Motor neuron (in vitro differentiated cells): Measurements from ENCODE around the gene LRRC10B. TPM values are rescaled to one million over a fixed set of nuclear protein-coding genes. Genes with fewer than 3 reads are reported as not detected.
A peak's percentile ranks its signal among the peaks of the same experiment; 100 is the strongest.

Experiments used
- ATAC-seq, 8 experiments: fragments of 200-7000 bp; cut with Tn5 transposase; replicated peaks in 6 of 8; 2 replicates each; pipeline ENCODE4 v1.8.0; 2021; ENCODE audit warnings: mild to moderate bottlenecking in 8 of 8, moderate library complexity in 8 of 8
- H3K27ac ChIP-seq, 2 donors: fragments of 250-450 bp; sonication (Bioruptor Pico); 2 replicates each; pipeline ENCODE4 v1.9.0; 2021; ENCODE audit warnings: antibody characterized with exemption in 2 of 2, mild to moderate bottlenecking in 2 of 2, moderate library complexity in 1 of 2
- H3K4me1 ChIP-seq, 2 donors: fragments of 250-450 bp; sonication (Bioruptor Pico); replicated peaks in 1 of 2; 2 replicates each; pipeline ENCODE4 v1.6.1; 2021; ENCODE audit warnings: antibody characterized with exemption in 2 of 2, mild to moderate bottlenecking in 2 of 2, moderate library complexity in 1 of 2
- H3K4me3 ChIP-seq, 5 donors: fragments of 250-450 bp; sonication (Bioruptor Pico); 2 replicates each; pipeline ENCODE4 v1.9.0; 2021; ENCODE audit warnings: antibody characterized with exemption in 5 of 5, mild to moderate bottlenecking in 5 of 5, moderate library complexity in 4 of 5
- WGBS, 10 experiments: fragments of 450-650 bp; shearing (Covaris generic); methylation state at CpG; one replicate each; pipeline ENCODE4 v1.0.0; 2022; 5-methylcytosine and 5-hydroxymethylcytosine counted together
- in situ Hi-C, 9 experiments: fragments of 400-800 bp; cut with MboI; loops; one replicate each; pipeline ENCODE4 v1.15.0; 2021; ENCODE audit warnings: low sequenced_read_pairs in 9 of 9, low pct_unique_long_range_greater_than_20kb in 2 of 9; ENCODE audit not compliant: unreplicated experiment in 9 of 9
- total RNA-seq, 8 experiments: library from RNA; unstranded; fragments of 300-600 nt; gene quantifications; 2 replicates each; pipeline versions ENCODE4 v1.2.3 to v1.2.4, GENCODE V29; 2022

Gene LRRC10B
- total RNA-seq, 8 experiments from 2014 or later = 0.10 to 10.4 (median 3.4) TPM; not detected in 1

DNA sequence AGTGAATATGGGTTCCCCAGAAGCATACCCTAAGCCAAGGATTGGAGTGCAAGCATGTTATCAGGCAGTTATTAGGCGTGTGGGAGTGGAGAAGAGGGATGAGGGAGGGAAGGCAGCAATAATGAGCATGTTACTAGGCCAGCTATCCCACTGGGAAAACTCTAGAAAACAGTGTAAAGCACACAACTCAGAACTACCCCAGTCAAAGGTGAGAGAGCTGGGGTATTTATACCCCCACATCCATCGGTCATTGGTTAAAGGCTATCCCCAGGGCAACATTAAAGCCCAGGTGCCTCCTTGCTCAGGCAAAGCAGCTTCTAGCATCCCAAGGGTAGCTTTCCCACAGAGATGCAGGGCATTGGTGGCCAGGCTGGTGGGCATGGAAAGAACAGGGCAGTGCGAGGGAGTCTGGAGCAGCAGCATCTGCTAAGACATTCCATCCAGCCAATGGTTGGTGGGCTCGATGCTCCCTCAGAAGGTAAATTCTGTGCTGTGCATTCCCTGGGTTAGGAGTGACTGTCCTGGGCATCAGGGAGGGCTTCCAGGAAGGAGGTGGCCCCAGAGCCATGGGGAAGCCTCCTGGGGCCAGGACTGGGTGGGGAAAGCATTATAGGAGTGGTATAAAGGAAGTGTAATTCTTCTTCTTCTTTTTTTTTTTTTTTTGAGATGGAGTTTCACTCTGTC, 21.1 kb upstream of the LRRC10B start:
- H3K4me1 ChIP-seq = peaks cover 32 to 34% of the 10 kb centered on the region in 2 donors
- 80 to 100% (median 91%) methylated on average over 2 to 4 of the region's 4 CpGs; no CpG with 5 or more reads in 6 of the 10 experiments for WGBS, 10 experiments
- H3K27ac ChIP-seq = no peak overlapping the region
- H3K4me3 ChIP-seq = no peak overlapping the region
- in situ Hi-C loops = loop anchor here in 2 of 9 experiments (25.0 kb wide), 1 partner anchor 150 kb away; no protein-coding TSS in a partner anchor
- no peak for ATAC-seq

GRCh38 chr11:61488651-61489291, 19.8 kb upstream of the LRRC10B start:
- peak overlapping the region; percentile 14 to 67 for H3K27ac ChIP-seq
- peaks cover 29 to 30% of the 10 kb centered on the region in 2 donors for H3K4me1 ChIP-seq
- ATAC-seq = peak; percentile 65 to 91 (median 86)
- in situ Hi-C loops = loop anchor here in 2 of 9 experiments (25.0 kb wide), 1 partner anchor 149 kb away; no protein-coding TSS in a partner anchor
- no peak overlapping the region for H3K4me3 ChIP-seq
- whole genome bisulfite sequencing, 10 experiments = 0 to 47% (median 17%) methylated on average over 1 to 15 of the region's 19 CpGs; no CpG with 5 or more reads in 1 of the 10 experiments

DNA sequence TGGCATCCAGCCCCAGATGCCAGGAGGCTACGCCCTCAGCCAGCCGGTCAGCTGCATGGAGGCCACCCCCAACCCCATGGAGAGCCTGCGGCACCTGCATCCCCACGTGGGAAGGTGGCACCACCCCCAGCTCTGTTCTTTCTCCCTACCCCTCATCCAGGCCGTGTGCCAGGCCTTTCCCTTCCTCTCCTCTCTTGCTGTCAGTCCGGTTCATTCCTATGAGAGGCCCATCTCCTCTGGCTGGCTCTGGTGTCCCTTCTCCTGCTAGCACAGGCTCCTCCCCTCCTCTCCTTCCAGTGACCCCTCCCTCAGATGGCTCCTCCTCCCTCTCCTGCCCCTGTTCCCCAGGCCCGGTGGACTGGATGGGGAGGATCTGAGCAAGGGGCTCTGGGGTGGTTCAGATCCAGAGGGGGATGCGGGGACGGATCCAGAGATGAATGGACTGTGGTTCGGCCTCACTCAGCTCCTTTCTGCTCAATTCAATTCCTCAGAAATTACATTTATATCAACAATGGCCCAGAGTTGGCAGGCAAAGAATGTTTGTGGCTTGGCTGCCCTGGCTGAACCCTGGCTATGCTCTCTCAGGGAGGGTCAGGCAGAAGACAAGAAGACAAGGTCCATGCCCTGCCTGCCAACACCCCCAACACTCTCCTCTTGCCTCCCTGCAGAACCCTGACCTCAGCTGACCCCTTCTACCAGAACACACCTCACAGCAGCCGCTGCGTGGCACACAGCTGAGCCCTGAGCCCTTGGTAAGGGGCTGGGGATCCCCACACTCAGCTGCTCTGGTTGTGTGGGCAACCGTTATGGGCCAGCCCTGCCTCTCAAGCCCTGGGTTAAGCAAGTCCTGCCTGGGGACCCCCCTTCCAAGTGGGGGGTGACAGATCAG, 18.5 kb upstream of the LRRC10B start:
- peaks cover 32 to 41% of the 10 kb centered on the region in 2 donors for H3K4me1 ChIP-seq
- H3K27ac ChIP-seq = peak overlapping the region in 1 of 2 donors; percentile 67
- in situ Hi-C loops = loop anchor here in 2 of 9 experiments (25.0 kb wide), 1 partner anchor 147 kb away; no protein-coding TSS in a partner anchor
- peak; percentile 9 to 76 (median 49) for ATAC-seq
- WGBS, 10 experiments = 8 to 80% (median 20%) methylated on average over 1 to 2 of the region's 13 CpGs; no CpG with 5 or more reads in 7 of the 10 experiments
- no peak overlapping the region for H3K4me3 ChIP-seq

- in situ Hi-C loops = loop anchor here in 2 of 9 experiments (25.0 kb wide), 1 partner anchor 145 kb away; no protein-coding TSS in a partner anchor
- Histone ChIP-seq H3K4me1 (peaks cover 44 to 54% of the 10 kb centered on the region in 2 donors), H3K4me3 (no peak overlapping the region), H3K27ac (no peak overlapping the region)
- no peak for ATAC-seq
- WGBS, 10 experiments = 60 to 100% (median 90%) methylated on average over 1 to 5 of the region's 12 CpGs; no CpG with 5 or more reads in 5 of the 10 experiments
These were observed 16.7 kb upstream of the LRRC10B start for GRCh38 chr11:61491736-61492395.

DNA sequence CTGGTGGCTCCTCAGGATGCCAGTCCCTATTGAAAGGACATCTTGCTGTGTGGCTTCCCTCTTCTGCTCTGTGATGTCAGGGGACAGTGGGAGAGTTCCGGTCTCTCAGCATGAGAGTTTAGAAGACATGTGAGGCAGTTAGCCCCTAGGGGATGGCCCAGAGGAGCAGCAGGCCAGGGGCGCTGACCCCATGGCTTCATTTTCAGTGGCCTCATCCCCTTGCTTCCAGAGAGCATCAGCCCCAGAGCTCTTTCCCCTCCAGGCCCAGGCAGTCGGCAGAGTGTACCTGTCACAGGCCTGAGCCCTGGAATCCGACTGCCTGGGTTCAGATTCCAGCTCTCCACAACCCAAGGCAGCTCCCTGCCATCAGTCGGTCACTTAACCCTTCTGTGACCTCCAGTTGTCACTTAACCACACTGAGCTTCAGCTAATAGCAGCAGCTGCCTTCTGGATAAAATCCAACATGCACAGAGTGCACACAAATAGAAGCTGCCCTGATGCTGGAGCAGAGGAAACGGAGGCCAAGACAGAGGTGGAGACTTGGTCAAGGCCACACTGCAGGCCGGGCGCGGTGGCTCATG, 14.1 kb upstream of the LRRC10B start:
- in situ Hi-C loops = loop anchor here in 2 of 9 experiments (25.0 kb wide), 1 partner anchor 143 kb away; no protein-coding TSS in a partner anchor
- no peak for ATAC-seq
- 0 to 80% (median 72%) methylated on average over 1 to 6 of the region's 9 CpGs; no CpG with 5 or more reads in 3 of the 10 experiments for WGBS, 10 experiments
- peaks cover 38 to 51% of the 10 kb centered on the region in 2 donors for H3K4me1 ChIP-seq
- no peak overlapping the region for H3K4me3 ChIP-seq
- H3K27ac ChIP-seq = peak overlapping the region; percentile 24 to 64

DNA sequence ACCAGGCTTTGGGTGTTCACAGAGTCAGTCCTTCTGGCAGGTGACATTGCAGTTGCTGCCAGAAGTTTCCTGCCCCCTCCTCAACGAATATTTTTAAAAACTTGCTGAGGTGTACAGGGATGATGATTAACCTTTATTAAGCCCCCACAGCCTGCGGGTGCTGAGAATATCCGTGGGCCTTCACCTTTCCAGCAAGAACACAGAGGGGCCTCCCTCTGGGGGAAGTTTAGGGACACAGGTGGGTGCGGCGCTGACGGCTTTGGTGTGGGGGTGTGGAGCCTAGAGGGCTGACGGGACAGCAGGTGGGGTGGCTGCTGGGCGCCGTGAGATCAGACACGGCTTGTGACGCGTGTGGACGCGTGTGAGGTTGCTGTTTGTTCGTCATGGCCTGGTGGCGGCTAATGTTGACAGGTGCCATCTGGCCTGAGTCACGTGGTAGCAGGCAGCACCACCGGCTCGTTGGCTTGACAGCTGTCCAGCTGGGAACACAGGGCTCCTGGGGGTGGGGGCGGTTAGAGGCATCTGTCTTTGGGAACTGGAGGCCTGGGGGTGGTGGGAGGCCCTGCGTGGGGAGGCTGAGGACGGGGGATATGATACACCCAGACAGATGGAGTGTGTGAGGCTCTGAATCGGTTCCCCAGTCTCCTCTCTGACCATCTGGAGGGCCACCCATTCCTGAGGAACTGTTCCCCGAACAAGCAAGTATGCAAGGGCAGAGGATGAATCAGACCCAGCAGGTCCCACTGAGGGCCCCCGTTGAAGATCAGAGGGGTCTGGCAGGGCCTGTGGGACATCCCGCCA, 12.5 kb upstream of the LRRC10B start:
- WGBS, 10 experiments = 20 to 82% (median 40%) methylated on average over 1 to 11 of the region's 26 CpGs; no CpG with 5 or more reads in 3 of the 10 experiments
- peaks cover 36 to 40% of the 10 kb centered on the region in 2 donors for H3K4me1 ChIP-seq
- peak in 5 of 8 experiments; percentile 27 to 76 (median 57) for ATAC-seq
- H3K4me3 ChIP-seq = no peak overlapping the region
- peak overlapping the region; percentile 27 to 73 for H3K27ac ChIP-seq
- in situ Hi-C loops = loop anchor here in 2 of 9 experiments (25.0 kb wide), 1 partner anchor 141 kb away; no protein-coding TSS in a partner anchor

- in situ Hi-C loops = loop anchor here in 2 of 9 experiments (25.0 kb wide), 1 partner anchor 140 kb away; no protein-coding TSS in a partner anchor
- ATAC-seq = no peak
- Histone ChIP-seq H3K27ac (peak overlapping the region; percentile 27 to 73), H3K4me3 (no peak overlapping the region), H3K4me1 (peaks cover 36 to 40% of the 10 kb centered on the region in 2 donors)
- whole genome bisulfite sequencing, 10 experiments = 70 to 100% (median 94%) methylated on average over 1 to 10 of the region's 15 CpGs; no CpG with 5 or more reads in 2 of the 10 experiments
These were observed 11.7 kb upstream of the LRRC10B start for GRCh38 chr11:61496602-61497400.

DNA sequence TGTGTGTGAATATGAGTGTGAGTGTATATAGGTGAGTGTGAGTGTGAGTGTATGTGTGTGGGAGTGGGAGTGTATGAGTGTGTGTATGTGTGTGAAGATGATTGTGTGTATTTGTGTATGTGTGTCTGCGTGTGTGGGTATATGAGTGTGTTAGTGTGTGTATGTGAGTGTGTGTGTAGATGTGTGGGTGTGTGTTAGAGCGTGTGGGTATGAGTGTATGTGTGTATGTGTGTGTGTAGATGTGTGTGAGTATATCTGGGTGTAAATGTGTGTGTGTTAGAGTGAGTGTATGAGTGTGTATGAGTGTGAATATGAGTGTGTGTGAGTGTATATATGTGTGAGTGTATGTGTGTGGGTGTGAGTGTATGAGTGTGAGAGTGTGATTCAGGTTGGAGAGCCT, 11.1 kb upstream of the LRRC10B start:
- peaks cover 36 to 40% of the 10 kb centered on the region in 2 donors for H3K4me1 ChIP-seq
- no peak for ATAC-seq
- WGBS, 10 experiments = 17 to 70% (median 60%) methylated on average over 1 to 2 of the region's 2 CpGs; no CpG with 5 or more reads in 6 of the 10 experiments
- no peak overlapping the region for H3K27ac ChIP-seq
- H3K4me3 ChIP-seq = no peak overlapping the region
- in situ Hi-C loops = loop anchor here in 2 of 9 experiments (25.0 kb wide), 1 partner anchor 140 kb away; no protein-coding TSS in a partner anchor

- 10 to 100% (median 59%) methylated on average over 1 to 6 of the region's 9 CpGs; no CpG with 5 or more reads in 2 of the 10 experiments for WGBS, 10 experiments
- ATAC-seq = no peak
- Histone ChIP-seq H3K4me1 (peaks cover 36 to 40% of the 10 kb centered on the region in 2 donors), H3K27ac (no peak overlapping the region), H3K4me3 (no peak overlapping the region)
- in situ Hi-C loops = loop anchor here in 2 of 9 experiments (25.0 kb wide), 1 partner anchor 139 kb away; no protein-coding TSS in a partner anchor
These were observed 10.7 kb upstream of the LRRC10B start for GRCh38 chr11:61497876-61498275.

DNA sequence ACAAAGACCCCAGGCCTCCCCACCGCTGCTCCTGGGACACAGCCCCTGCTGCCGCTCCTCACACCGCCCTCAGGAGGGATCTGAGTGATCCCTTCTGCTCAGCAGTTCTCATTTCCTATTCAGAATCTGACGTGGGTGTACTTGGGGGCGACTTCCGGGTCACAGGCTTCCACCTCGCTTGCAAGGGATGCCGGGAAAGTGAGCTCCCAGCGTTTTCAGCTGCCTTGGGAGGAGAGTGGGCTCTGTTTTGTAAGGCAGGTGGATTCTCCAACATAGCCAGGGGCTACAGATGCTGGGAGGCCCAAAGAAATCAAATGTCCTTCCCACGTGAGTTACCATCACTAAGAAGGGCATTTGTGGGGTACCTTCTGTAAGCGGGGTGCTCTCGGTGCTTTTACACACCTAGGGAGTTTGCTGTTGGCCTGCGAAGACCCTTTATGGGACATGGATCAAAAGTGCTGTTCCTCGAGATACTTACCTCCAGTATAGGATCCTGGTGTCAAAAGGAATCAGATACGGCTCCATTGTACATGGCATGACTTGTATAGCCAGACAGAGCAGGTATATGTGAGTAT, 9.7 kb upstream of the LRRC10B start:
- in situ Hi-C loops = loop anchor here in 2 of 9 experiments (25.0 kb wide), 1 partner anchor 138 kb away; no protein-coding TSS in a partner anchor
- 62 to 100% (median 79%) methylated on average over 1 to 11 of the region's 15 CpGs; no CpG with 5 or more reads in 4 of the 10 experiments for WGBS, 10 experiments

More for the DNA sequence above, 9.7 kb upstream of the LRRC10B start:
- H3K27ac ChIP-seq = no peak overlapping the region
- no peak overlapping the region for H3K4me3 ChIP-seq
- H3K4me1 ChIP-seq = peaks cover 36 to 40% of the 10 kb centered on the region in 2 donors
- no peak for ATAC-seq
